ENCODE data around the gene SEC22A. TPM values are rescaled to one million over a fixed set of nuclear protein-coding genes. Genes with fewer than 3 reads are reported as not detected.

Gene SEC22A
- polyA plus RNA-seq, 1 of the 3 experiments (the other 2 are of a cell fraction): 13.0 TPM

- no peaks in the 10 kb centered on the region for H3K9me2 ChIP-seq
- H3K79me2 ChIP-seq (ENCODE audit: insufficient read depth): no peaks in the 10 kb centered on the region
- ChIA-PET CTCF (interaction anchor here (0.7 to 1.4 kb wide), 6 partner anchors 12 to 296 kb away, joined by 3 to 6 read pairs (median 3); no protein-coding TSS in a partner anchor), POLR2A (no interaction called here)
- 0 out of 2 replicates have a peak, but pooled peaks cover 5% of the 10 kb centered on the region for H3K27me3 ChIP-seq (ENCODE audit: insufficient read depth)
- H2AFZ ChIP-seq (ENCODE audit: low read depth): no peak overlapping the region
- H3K4me1 ChIP-seq (ENCODE audit: control insufficient read depth in 1 of 2, insufficient read depth in 2 of 2, low read depth in 1 of 2, low read length in 1 of 2): no peaks in the 10 kb centered on the region; a peak in 1 of 4 replicates
- peaks cover 7% of the 10 kb centered on the region; the same call in 1 of the 2 replicates for H4K20me1 ChIP-seq (ENCODE audit: insufficient read depth)
- TF ChIP-seq CTCF (IDR thresholded peaks at IDR 0.05) (no peak), POLR2AphosphoS5 (IDR thresholded peaks at IDR 0.05; ENCODE audit: low read depth, low read length) (no peak), EP300 (IDR thresholded peaks at IDR 0.05; ENCODE audit: borderline replicate concordance in 1 of 2, low read depth in 1 of 2, low read length in 1 of 2) (no peak), RXRA (IDR thresholded peaks at IDR 0.05; ENCODE audit: borderline replicate concordance, low read depth) (no peak), RAD21 (IDR thresholded peaks at IDR 0.05; ENCODE audit: low read length) (no peak), FOXM1 (IDR thresholded peaks at IDR 0.05; ENCODE audit: low read depth) (no peak)
- TF ChIP-seq, protein P1, sequence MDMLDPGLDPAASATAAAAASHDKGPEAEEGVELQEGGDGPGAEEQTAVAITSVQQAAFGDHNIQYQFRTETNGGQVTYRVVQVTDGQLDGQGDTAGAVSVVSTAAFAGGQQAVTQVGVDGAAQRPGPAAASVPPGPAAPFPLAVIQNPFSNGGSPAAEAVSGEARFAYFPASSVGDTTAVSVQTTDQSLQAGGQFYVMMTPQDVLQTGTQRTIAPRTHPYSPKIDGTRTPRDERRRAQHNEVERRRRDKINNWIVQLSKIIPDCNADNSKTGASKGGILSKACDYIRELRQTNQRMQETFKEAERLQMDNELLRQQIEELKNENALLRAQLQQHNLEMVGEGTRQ (IDR thresholded peaks at IDR 0.05; ENCODE audit: borderline replicate concordance, low read depth, low read length): no peak
- TF ChIP-seq, protein P2, sequence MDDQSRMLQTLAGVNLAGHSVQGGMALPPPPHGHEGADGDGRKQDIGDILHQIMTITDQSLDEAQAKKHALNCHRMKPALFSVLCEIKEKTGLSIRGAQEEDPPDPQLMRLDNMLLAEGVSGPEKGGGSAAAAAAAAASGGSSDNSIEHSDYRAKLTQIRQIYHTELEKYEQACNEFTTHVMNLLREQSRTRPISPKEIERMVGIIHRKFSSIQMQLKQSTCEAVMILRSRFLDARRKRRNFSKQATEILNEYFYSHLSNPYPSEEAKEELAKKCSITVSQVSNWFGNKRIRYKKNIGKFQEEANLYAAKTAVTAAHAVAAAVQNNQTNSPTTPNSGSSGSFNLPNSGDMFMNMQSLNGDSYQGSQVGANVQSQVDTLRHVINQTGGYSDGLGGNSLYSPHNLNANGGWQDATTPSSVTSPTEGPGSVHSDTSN (IDR thresholded peaks at IDR 0.05): no peak
- H3K27ac ChIP-seq (ENCODE audit: low read depth in 2 of 2, low read length in 1 of 2): no peak overlapping the region
- 58% methylated on average over 14 of the region's 14 CpGs for WGBS (ENCODE audit: low lambda C conversion rate)
- no peak overlapping the region for H3K9ac ChIP-seq
- H3K4me2 ChIP-seq: no peak overlapping the region
- no peaks in the 10 kb centered on the region for H3F3A ChIP-seq (replicated peaks; ENCODE audit: insufficient read depth)
- no peaks in the 10 kb centered on the region for H3K36me3 ChIP-seq (replicated peaks in 1 of 2; ENCODE audit: control insufficient read depth in 1 of 2, insufficient read depth in 2 of 2, low read length in 1 of 2)
- no peaks in the 10 kb centered on the region for H3K9me3 ChIP-seq
- H3K4me3 ChIP-seq (ENCODE audit: low read depth in 2 of 2, low read length in 1 of 2): no peak overlapping the region
- DNase-seq: peak; percentile 7
These were observed 85.6 kb downstream of the SEC22A start for GRCh38 chr3:123287051-123287961.

DNA sequence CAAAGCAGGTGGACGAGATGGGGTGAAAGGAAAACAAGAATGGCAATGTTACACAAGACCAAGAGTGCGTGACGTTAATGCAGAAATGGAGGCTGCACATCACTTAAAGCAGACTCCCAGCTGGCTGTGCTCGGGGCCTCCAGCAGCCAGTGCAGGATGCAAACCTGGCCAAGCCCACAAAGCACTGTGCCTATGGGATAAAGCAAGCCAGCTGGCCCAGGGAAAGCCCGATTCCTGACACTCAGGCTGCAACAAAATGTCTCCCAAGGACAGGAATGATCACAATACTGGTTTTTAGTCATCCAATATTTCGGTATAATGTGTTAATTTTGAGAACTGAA is 86.2 kb downstream of the SEC22A start:
- H3K9ac ChIP-seq: no peak overlapping the region
- no peak overlapping the region for H3K4me3 ChIP-seq (ENCODE audit: low read depth in 2 of 2, low read length in 1 of 2)
- 41% methylated on average over 6 of the region's 6 CpGs for whole genome bisulfite sequencing (ENCODE audit: low lambda C conversion rate)
- H3F3A ChIP-seq (replicated peaks; ENCODE audit: insufficient read depth): no peaks in the 10 kb centered on the region
- peaks cover 7% of the 10 kb centered on the region; the same call in 1 of the 2 replicates for H4K20me1 ChIP-seq (ENCODE audit: insufficient read depth)
- DNase-seq: no peak
- ChIA-PET POLR2A (no interaction called here), CTCF (interaction anchor here (0.9 to 1.2 kb wide), 3 partner anchors 18 to 281 kb away, joined by 3 to 6 read pairs (median 4); no protein-coding TSS in a partner anchor)
- H3K4me2 ChIP-seq: no peak overlapping the region
- no peaks in the 10 kb centered on the region for H3K79me2 ChIP-seq (ENCODE audit: insufficient read depth)
- no peaks in the 10 kb centered on the region; a peak in 1 of 4 replicates for H3K4me1 ChIP-seq (ENCODE audit: control insufficient read depth in 1 of 2, insufficient read depth in 2 of 2, low read depth in 1 of 2, low read length in 1 of 2)
- H3K9me3 ChIP-seq: no peaks in the 10 kb centered on the region
- H2AFZ ChIP-seq (ENCODE audit: low read depth): no peak overlapping the region
- no peaks in the 10 kb centered on the region for H3K36me3 ChIP-seq (replicated peaks in 1 of 2; ENCODE audit: control insufficient read depth in 1 of 2, insufficient read depth in 2 of 2, low read length in 1 of 2)
- no peak overlapping the region for H3K27ac ChIP-seq (ENCODE audit: low read depth in 2 of 2, low read length in 1 of 2)
- no peaks in the 10 kb centered on the region for H3K9me2 ChIP-seq
- H3K27me3 ChIP-seq (ENCODE audit: insufficient read depth): 0 out of 2 replicates have a peak, but pooled peaks cover 5% of the 10 kb centered on the region
- TF ChIP-seq SIN3A (IDR thresholded peaks at IDR 0.05; ENCODE audit: borderline replicate concordance, low read depth, low read length): no peak
- no peak for TF ChIP-seq EP300 (IDR thresholded peaks at IDR 0.05; ENCODE audit: borderline replicate concordance in 1 of 2, low read depth in 1 of 2, low read length in 1 of 2)
- TF ChIP-seq, protein P3, sequence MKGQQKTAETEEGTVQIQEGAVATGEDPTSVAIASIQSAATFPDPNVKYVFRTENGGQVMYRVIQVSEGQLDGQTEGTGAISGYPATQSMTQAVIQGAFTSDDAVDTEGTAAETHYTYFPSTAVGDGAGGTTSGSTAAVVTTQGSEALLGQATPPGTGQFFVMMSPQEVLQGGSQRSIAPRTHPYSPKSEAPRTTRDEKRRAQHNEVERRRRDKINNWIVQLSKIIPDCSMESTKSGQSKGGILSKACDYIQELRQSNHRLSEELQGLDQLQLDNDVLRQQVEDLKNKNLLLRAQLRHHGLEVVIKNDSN (IDR thresholded peaks at IDR 0.05; ENCODE audit: borderline replicate concordance, low read depth): no peak
- TF ChIP-seq JUND (IDR thresholded peaks at IDR 0.05): no peak
- TF ChIP-seq MEF2A (IDR thresholded peaks at IDR 0.05; ENCODE audit: borderline replicate concordance, low read depth): no peak
- TF ChIP-seq REST (IDR thresholded peaks at IDR 0.05; ENCODE audit: low read depth, low read length): no peak
- no peak for TF ChIP-seq TAF1 (IDR thresholded peaks at IDR 0.05; ENCODE audit: borderline replicate concordance, low read depth, low read length)
- no peak for TF ChIP-seq RAD21 (IDR thresholded peaks at IDR 0.05; ENCODE audit: low read length)
- no peak for TF ChIP-seq GABPA (IDR thresholded peaks at IDR 0.05; ENCODE audit: low read depth)
- no peak for TF ChIP-seq GATA2 (CRISPR knock-in tag; IDR thresholded peaks at IDR 0.05)
- TF ChIP-seq SMC3 (IDR thresholded peaks at IDR 0.05; ENCODE audit: low read depth, low read length): no peak
- no peak for TF ChIP-seq CHD2 (IDR thresholded peaks at IDR 0.05; ENCODE audit: low read length, partially characterized antibody)

Measured in SK-N-SH (cell line).